Jurkat, Clone E6-1 (cell line): Measurements from ENCODE around the gene EDAR.

Experiments
- DNase-seq: peaks from one replicate; pipeline ENCODE4 v3.0.0-alpha.2; 2011; ENCODE audit warnings: low read depth, low spot score
- H3K4me3 ChIP-seq: 2 replicates; pipeline ENCODE4 v1.5.1; 2011; ENCODE audit warnings: mild to moderate bottlenecking, low read length, control low read depth, moderate library complexity

Gene EDAR

DNA sequence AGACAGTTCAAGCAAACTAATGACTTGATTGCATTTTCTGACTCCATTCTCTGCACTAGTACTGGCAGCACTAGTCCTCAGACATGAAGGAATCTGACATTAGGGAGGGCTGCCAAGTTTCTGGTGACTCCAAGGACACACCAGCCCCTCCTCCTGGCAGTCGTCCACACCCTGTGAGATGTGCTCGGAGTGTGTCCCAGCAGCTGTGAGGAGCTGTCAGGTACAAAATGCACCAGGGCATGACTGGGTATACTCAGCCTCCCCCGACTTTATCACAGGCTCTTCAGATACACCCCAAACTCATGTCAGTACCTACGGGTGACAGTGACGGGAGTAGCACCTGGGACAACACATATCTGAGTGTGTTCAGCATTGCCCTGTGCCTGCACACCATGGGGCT is 43.1 kb downstream of the EDAR start:
- no peak for DNase-seq
- H3K4me3 ChIP-seq, result no peak overlapping the region

DNA sequence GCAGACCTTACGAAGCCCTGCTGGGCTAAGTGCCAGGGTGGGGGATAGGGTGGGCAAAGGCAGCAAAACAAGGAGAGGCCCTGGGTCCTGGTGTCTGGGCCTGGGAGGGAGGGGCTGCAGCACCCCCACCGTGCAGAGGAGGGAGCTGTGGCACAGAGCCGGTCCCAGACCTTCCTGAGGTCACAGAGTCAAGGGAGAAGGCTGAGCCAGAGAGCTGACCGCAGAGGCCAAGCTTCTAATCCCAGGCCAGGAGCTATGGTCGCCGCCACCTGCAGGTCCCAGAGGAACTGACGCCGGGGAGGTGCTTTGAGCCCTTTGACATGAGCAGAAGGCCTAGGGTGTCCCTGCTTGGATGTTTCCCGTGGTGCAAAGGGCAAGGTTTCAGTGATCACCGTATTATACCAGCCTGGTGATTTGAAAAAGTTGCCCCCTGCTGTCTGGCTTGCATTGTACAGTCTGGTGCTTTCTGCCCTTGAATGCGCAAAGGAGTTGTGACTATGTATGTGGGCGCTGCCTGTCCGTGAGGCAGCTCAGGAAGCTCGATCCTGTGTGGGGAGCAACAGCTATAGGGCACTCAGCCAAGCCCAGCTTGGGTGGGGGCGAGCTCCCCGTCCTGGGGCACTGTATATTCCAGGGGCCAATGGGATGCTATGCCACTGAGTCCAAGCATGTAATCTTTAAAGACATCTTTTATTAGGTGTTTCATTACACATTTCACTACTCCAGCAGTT is 44.3 kb downstream of the EDAR start:
- no peak for DNase-seq
- no peak overlapping the region for H3K4me3 ChIP-seq

DNA sequence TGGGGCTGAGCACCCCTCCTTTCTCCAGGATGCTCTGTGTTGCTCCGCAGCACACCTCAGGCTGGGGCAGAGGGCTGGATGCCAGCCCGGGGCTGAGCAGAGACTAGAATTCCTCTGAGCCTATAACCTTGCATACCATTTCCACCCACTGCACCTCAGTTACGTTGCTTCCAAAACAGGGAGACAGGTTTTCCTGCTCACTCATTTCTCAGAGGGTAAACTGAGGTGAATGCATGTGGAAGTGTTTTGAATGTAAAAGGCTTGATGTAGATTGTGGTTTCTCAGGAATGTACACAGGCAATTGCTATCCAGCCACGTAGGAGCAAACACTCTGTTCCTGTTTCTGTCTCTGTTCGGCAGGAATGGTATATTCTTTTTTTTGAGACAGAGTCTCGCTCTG is 45.3 kb downstream of the EDAR start:
- DNase-seq, result no peak
- no peak overlapping the region for H3K4me3 ChIP-seq

DNA sequence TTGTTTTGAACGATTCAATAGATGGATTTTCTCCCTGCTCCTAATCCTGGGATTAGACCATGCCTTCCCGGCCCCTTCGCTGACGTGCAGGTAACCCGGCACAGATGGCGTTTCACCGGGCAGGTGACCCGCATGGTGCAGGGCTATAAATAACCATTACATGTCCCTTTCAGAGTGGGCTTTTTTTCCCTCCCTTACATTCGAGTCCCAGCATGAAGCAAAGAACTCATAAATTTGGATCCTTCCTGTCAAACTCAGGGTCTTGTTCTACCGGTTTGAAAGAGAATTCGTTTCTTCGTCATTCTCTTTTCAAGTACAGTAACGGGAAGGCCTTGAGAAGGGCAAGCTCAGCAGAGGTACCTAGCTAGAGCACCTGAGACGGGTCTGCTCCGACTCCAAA is 46.1 kb downstream of the EDAR start:
- no peak overlapping the region for H3K4me3 ChIP-seq
- no peak for DNase-seq

DNA sequence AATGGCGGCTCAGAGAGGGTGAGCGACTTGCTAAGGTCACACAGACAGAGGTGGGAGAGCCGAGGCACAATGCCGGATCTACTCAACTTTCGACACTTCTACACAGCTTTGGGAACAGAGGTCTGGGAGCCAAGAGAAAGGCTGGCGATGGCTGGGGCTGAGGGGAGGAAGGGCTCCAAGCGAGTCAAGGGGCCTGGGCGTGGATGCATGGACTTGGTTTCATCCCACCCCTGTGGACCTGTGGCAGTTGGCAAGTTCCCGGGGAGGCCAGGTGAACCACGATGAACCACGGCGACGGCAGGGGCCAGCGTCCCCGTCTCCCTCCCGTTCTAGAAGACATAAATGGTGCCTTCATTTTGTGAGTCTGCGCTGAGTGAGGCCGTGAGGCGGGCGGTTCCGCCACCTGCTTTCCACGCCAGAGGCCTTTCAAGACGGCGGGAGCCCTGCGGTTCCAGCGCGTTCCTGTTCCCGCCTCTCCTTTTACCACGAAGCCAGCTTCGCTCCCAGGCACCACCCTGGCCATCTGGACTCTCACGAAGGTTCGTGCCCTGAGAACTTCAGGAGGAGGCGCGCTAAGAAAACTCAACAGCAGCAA is 46.7 kb downstream of the EDAR start:
- H3K4me3 ChIP-seq, result no peak overlapping the region
- DNase-seq, result no peak

DNA sequence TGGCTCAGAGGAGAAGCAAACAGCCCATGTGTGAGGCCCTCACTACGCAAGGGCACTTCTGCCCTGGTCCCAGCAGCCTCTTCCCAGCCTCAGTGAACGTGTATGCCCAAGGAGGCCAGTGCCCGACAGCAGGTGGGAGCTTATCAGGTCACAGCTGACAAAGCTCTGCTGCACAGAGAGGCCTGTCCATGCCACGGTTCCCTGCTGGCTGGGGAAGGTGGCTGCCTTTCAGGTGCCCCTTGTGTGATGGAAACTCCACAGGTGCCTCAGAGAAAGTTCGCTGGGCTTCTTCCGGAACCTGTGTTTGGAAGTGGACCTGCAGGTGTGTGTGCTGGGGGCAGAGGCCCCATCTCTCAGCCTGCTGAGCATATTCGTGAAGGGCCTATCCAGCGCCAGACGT is 47.3 kb downstream of the EDAR start:
- no peak for DNase-seq
- H3K4me3 ChIP-seq, result no peak overlapping the region

DNA sequence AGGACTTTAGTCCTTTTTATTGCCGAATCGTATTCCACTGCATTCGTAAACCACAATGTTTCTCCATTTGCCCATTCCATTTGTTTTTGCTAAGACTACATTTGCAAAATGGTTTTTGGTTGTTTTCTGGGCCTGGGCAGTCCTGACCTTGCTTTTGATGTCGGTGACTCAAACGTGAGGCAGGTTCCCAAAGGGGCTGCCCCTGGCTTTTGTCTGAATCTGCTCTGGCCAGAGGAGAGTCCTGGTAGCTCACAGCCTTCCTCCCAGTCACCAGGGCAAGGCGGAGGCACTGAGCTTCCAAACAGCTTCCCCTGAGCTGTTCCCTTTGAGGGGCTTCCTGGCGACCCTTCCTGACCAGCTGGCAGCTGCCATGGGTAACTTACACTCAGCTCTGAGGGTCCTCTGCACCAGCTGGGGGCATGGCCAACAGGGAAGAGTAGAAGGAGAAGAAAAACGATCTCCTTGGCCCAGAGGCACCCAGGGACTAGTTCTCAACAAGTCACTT is 47.8 kb downstream of the EDAR start:
- no peak overlapping the region for H3K4me3 ChIP-seq
- DNase-seq, result no peak

DNA sequence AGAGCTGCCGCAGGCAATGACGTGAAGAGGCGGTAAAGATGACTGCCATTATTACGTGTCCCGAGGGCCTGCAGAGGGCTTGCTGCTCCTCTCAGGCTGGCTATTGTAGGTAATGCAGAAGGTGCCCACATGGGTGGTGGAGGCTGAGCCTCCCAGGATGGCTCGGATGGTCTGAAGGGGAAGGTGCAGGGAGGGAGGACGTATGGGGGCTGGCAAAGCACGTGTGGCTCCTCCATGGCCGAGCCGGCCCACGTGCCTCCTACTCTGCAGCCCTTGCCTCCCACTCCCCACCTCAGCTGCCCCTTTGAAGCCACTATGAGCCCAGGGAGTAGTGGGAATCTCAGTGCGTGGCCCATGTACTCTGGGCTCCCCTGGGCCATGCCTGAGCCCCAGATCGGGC is 48.9 kb downstream of the EDAR start:
- H3K4me3 ChIP-seq, result no peak overlapping the region
- DNase-seq, result no peak

DNA sequence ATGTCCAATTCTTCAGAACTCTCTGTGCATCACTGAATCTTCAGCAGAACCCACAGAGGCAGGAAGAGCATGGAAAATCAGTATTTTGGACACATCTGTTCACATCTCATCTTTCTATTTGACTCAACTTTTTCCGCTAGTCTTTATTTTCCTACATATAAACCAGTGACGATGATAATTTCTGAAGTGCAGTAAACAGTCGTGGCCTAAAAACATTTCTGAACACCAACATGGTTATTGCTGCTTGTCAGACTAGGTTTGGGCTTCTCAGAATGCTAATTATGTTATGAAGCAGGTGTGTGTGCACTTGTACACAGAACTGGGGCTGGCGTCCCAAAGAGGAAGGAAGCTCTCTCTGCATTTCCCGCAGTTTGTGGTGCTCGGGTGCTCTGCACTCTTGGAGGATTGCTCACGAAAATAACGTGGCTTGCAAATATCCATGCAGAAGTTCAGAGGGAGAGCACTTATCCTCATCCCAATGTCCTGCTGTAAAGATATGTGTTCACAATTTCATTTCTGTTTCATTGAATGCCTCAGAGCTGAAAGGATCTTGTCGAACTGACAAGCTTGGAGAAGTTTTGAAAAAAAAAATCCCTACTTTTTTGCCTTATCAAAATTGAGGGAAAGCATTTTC is 50.8 kb downstream of the EDAR start:
- DNase-seq, result no peak
- no peak overlapping the region for H3K4me3 ChIP-seq

DNA sequence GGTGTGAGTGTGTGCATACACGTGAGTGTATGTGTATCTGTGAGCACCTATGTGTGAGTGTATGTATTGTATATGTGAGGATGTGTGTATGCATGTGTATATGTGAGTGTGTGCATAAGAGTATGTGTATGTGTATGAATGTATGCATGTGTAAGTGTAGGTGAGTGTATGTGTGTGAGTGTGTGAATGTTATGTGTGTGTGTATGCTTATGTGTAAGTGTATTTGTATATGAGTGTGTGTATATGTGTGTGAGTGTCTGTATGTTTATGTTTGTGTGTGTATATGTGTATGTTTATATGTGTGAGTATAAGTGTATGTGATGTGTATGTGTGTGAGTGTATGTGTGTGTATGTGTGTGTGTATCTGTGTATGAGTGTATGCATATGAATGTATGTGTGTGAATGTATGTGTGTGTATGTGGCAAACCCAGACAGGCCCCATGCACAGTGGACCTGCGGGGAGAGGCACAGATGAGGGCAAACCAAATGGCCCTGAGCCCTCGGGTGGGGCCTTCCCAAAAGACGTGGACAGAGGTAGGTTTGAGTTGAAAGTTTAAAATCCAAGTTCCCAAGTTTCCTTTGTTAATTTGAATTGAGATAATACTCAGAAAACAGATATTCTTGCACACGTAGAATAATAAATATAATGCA is 51.5 kb downstream of the EDAR start:
- DNase-seq, result no peak
- no peak overlapping the region for H3K4me3 ChIP-seq

DNA sequence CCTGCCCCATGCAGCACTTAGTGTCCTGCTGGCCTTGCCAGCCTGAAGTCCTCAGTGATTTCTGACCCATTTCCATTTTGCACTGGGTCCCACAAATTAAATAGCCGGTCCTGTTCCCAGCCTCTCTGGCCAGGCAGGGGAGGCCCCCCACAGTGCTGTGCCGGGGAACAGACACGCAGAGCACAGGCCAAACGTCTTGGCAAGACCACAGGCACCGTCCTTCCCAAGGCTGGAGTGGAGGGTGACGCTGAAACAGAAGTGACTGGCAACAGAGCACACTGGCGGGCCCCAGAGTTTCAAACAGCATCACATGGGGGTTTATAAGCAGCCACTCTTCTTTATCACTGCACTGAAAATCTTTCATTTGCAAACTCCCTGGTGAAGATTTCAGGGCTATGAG is 52.2 kb downstream of the EDAR start:
- no peak overlapping the region for H3K4me3 ChIP-seq
- DNase-seq, result no peak

DNA sequence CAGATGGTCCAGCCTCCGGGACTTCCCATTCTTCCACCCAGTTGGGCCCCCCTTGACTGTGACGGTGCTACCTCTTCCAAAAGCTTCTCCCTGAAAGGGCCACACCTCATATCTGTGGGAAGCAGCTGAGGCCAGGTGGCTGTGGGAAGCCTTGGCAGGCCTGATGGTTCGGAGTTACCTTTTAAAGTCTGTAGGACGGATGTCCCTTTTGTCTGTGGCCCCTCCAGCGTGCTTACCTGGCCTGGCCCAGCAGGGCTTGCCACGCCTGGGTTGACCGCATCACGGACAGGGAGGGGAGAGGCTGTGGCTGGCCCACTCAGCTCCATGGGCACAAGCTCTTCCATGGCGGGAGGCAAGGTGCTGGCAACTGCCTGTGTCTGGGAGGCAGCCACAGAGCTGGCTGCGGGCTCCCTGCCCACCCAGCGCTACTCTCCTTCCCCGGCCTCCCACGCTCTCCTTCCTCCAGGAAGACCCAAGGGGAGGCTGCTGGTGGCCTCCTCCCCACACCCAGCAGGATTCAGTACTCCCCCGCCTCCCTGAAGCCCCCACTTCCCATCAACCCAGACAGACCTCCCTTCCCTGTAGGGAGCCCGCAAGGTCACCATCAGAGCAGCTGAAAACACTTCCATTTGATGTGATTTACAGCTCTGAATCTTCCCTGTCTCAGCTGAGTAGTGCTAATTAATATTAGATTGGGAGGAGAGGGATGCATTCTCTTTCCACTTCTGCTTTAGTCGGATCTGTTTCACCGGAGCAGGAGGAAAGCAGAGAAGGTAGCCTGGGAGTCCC is 52.8 kb downstream of the EDAR start:
- DNase-seq, result no peak
- no peak overlapping the region for H3K4me3 ChIP-seq

DNA sequence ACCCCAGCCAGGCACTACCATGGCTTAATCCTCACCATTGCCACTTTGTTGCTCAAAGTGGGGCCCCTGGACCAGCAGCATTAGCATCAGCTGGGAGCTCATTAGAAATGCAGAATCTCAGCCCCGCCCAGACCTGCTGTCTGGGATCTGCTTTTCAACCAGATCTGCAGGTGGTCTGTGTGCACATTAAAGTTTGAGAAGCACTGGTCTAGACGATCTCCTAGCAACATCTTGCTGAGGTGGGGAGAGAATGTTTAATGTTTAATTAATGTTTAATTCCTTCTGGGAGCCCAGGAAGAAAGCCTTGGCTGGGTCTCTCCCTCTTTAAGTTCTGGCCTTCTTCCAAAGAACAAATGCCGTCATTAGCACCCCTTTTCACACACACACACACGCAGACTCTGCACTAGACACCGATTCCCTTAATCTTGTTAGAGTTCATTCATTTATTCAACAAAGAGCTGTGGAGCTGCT is 53.7 kb downstream of the EDAR start:
- no peak overlapping the region for H3K4me3 ChIP-seq
- no peak for DNase-seq

DNA sequence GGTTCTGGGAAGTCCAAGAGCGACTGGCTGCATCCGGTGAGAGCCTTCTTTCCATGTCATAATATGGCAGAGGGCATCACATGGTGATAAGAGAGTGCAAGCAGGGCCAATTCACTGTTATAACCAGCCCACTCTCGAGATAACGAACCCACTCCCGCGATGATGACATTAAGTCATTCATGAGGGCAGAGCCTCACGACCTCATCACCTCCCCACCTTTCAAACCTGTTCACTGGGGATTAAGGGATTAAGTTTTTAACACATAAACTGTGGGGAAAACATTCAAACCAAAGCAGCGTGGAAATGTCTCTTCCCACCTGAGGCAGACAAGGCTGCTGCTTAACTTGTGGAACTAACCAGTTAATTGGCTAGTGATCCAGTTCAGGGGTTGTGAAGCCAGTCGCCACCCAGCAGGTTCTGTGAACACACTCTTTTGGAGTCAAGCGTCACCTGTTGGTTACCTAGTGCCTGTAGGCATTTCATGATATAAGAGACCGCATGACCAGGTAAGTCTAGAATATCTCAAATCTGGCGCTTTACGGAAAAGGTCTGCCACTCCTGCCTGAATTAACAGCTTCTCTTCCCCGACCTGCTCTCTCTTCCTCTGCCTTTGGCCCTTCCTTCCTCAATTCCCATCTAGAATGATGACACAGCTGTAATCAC is 54.3 kb downstream of the EDAR start:
- no peak for DNase-seq
- H3K4me3 ChIP-seq, result no peak overlapping the region

DNA sequence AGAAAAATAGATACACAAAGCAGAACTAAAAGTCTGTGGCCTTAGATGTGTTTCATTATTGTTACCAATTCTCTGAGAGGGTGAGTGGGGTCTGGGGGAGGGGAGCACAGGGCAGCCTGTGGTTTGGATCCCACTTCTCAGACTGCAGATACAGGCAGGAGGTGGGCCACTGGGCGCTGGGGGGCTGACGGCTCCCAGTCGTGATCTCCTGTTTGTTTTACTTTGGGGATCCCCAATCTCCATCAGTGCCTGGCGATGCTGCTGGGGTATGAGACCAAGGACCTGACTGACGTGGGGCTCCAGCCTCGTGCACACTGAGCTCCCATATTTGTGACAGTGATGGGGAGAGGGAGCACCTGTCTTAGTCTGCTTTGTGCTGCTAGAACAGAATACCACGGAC is 54.9 kb downstream of the EDAR start:
- H3K4me3 ChIP-seq, result no peak overlapping the region
- no peak for DNase-seq

DNA sequence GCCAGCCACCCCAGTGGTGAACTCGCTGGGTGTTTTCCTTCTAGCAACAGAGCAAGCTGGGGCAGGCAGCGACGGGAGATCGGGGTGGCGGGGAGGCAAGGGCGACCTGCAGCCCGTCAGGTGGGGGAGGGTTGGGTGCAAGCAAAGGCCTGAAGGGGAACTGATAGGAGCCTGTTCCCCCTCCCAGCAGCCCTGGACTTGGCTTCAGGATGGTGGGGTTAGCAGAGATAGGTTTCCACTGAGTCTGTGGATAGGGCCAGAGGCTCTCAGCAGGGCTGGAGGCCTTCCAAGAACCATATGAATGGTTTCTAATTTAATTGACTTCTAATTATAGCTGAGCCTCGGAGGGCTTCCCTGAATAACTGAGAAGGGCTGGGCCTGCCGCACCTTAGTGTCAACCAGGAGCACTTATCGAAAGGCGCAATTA is 55.3 kb downstream of the EDAR start:
- no peak overlapping the region for H3K4me3 ChIP-seq
- DNase-seq, result no peak

DNA sequence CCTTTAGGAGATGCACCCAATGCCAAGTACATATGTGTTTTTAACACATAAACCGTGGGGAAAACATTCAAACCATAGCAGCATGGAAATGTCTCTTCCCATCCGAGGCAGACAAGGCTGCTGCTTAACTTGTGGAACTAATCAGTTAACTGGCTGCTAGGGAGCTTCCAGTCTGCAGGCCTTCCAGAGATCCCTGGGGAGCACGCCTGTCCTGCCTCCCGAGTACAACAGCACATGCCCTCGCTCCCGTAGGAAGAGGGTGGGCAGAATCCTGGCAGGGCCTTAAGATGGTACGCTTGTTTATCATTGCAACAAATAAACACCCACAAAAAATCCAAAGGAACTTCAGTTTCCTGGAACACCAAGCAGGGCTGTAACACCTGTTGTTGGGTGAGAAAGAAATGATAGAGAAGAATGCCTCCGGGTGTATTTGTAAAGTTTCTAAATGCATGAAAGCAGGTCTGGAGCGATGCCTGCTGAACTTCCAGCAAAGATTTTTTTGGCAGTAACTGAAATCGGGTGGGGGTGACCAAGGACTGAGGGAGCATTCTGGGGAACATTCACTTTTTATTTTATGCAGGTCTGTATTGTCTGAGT is 56.2 kb downstream of the EDAR start:
- no peak for DNase-seq

DNA sequence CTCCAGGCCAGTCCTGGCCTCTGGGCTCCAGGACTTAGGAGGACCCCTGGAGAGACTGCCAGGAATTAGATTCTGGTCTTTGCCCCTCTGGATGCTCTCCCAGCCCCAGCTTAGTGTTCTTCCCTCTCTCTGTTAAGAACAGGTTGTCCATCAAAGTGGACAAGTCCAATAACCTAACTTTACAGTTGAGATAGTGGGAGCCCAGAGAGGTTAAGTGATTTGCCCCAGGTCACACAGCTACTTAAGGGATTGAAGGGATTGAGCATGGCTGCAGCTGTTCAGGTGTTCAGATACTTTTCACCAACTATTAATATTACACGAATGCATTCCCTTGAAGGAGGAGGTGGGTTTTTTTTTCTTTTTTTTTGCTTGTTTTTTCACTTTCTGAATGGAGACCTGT is 57.6 kb downstream of the EDAR start:
- no peak overlapping the region for H3K4me3 ChIP-seq

More for the DNA sequence above, 56.2 kb downstream of the EDAR start:
- H3K4me3 ChIP-seq, result no peak overlapping the region

More for the DNA sequence above, 57.6 kb downstream of the EDAR start:
- no peak for DNase-seq
